Transverse colon (tissue), 4 donors: ENCODE data around the gene SCN1A.

ENCODE experiments used
- EP300 ChIP-seq: sonication (generic); formaldehyde crosslinking; IDR thresholded peaks from one replicate; pipeline ENCODE4 v1.6.1; 2017; ENCODE audit warnings: antibody characterized with exemption, low read depth
- POLR2A ChIP-seq: fragments of 450-650 bp; IDR thresholded peaks from one replicate; pipeline ENCODE4 v1.6.1; 2016; ENCODE audit warnings: antibody characterized with exemption, mild to moderate bottlenecking, moderate library complexity
- POLR2AphosphoS5 ChIP-seq, 3 donors: sonication (generic); formaldehyde crosslinking; IDR thresholded peaks; one replicate each; pipeline ENCODE4 v1.6.1; 2016; ENCODE audit warnings: antibody characterized with exemption in 3 of 3
- TF ChIP-seq, protein P1 (sequence below), 5 experiments: fragments of 200-600 bp in 3 of 5; fragments of 450-650 bp in 2 of 5; sonication (generic) in 3 of 5; IDR thresholded peaks; 1 replicate in 2 of 5; 2 replicates in 3 of 5; pipeline ENCODE4 v1.5.1; 2016 to 2017; ENCODE audit warnings: antibody characterized with exemption in 5 of 5, inconsistent platforms in 3 of 5, mild to moderate bottlenecking in 2 of 5, moderate library complexity in 1 of 5

GRCh38 chr2:166070231-166070630, 57.6 kb downstream of the SCN1A start:
- no peak for TF ChIP-seq POLR2AphosphoS5 (IDR thresholded peaks at IDR 0.05)
- TF ChIP-seq, protein P1, sequence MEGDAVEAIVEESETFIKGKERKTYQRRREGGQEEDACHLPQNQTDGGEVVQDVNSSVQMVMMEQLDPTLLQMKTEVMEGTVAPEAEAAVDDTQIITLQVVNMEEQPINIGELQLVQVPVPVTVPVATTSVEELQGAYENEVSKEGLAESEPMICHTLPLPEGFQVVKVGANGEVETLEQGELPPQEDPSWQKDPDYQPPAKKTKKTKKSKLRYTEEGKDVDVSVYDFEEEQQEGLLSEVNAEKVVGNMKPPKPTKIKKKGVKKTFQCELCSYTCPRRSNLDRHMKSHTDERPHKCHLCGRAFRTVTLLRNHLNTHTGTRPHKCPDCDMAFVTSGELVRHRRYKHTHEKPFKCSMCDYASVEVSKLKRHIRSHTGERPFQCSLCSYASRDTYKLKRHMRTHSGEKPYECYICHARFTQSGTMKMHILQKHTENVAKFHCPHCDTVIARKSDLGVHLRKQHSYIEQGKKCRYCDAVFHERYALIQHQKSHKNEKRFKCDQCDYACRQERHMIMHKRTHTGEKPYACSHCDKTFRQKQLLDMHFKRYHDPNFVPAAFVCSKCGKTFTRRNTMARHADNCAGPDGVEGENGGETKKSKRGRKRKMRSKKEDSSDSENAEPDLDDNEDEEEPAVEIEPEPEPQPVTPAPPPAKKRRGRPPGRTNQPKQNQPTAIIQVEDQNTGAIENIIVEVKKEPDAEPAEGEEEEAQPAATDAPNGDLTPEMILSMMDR (IDR thresholded peaks at IDR 0.05), result no peak
- no peak for TF ChIP-seq EP300
- no peak for TF ChIP-seq POLR2A
